Aorta (tissue), 5 donors: Measurements from ENCODE around the gene S100A6. TPM values are rescaled to one million over a fixed set of nuclear protein-coding genes. Genes with fewer than 3 reads are reported as not detected.

Source experiments
- ATAC-seq: fragments of 200-7000 bp; cut with Tn5 transposase; one replicate; pipeline ENCODE4 v1.9.1; 2022; ENCODE audit warnings: moderate library complexity; ENCODE audit not compliant: low FRiP score
- DNase-seq, 2 donors: peaks; one replicate each; pipeline ENCODE4 v3.0.0-alpha.2; 2020
- H3K27ac ChIP-seq, 2 donors: one replicate each; pipeline ENCODE4 v1.5.1; 2013; ENCODE audit warnings: low read length in 2 of 2, mild to moderate bottlenecking in 2 of 2, moderate library complexity in 2 of 2, control low read depth in 1 of 2, inconsistent platforms in 1 of 2, low read depth in 1 of 2
- H3K27me3 ChIP-seq, 2 donors: one replicate each; pipeline ENCODE4 v1.6.1; 2013; ENCODE audit warnings: control low read depth in 1 of 2, low read length in 1 of 2, mild to moderate bottlenecking in 1 of 2, moderate library complexity in 1 of 2; ENCODE audit not compliant: insufficient read depth in 2 of 2, control insufficient read depth in 1 of 2
- H3K36me3 ChIP-seq, 2 donors: one replicate each; pipeline ENCODE4 v1.6.1; 2013; ENCODE audit warnings: control low read depth in 1 of 2, low read length in 1 of 2, mild to moderate bottlenecking in 1 of 2; ENCODE audit not compliant: insufficient read depth in 2 of 2, control insufficient read depth in 1 of 2
- H3K4me1 ChIP-seq, 2 donors: one replicate each; pipeline ENCODE4 v1.6.1; 2013; ENCODE audit warnings: low read length in 2 of 2, control low read depth in 1 of 2, mild to moderate bottlenecking in 1 of 2, moderate library complexity in 1 of 2; ENCODE audit not compliant: insufficient read depth in 2 of 2, control insufficient read depth in 1 of 2
- H3K4me3 ChIP-seq, 2 donors: one replicate each; pipeline ENCODE4 v1.5.1; 2013; ENCODE audit warnings: low read length in 2 of 2, control low read depth in 1 of 2, mild to moderate bottlenecking in 1 of 2
- H3K9me3 ChIP-seq: one replicate; pipeline ENCODE4 v1.6.1; 2013; ENCODE audit warnings: mild to moderate bottlenecking, low read length; ENCODE audit not compliant: control insufficient read depth
- WGBS, 2 donors: extraction: QIAGEN DNeasy Blood & Tissue Kit; methylation state at CpG; one replicate each; pipeline ENCODE4 v1.1.7; 2013; 5-methylcytosine and 5-hydroxymethylcytosine counted together
- intact Hi-C, 2 donors: fragments of 100-400 bp; cut with DNase I; formaldehyde crosslinking; loops; one replicate each; pipeline versions ENCODE4 v1.14.2 to v1.15.0; 2022
- polyA plus RNA-seq, 2 donors: library from polyadenylated mRNA; stranded (reverse); fragments of 200-250 nt; gene quantifications; one replicate each; pipeline ENCODE4 v1.2.3, GENCODE V29; 2013
- total RNA-seq, 2 donors: library from RNA; stranded (reverse); fragmentation: NEBNext Ultra II Directional; extraction: Animal tissue kit (Norgen Biotek cat#: 25700); gene quantifications; one replicate each; pipeline ENCODE4 v1.2.1, GENCODE V29; 2021
- donor health status: healthy with polysubstance abuse.
- donor health status: Bipolar disorder and iron deficiency.
- donor health status: DM: no; HTN: no; CAD: no.
- donor health status: DM: no; HTN: no; CAD: no.
- donor health status: DM: yes; HTN: yes; CAD: no.

Gene S100A6
- total and polyA plus RNA-seq, 4 donors: 934 to 5,181 (median 2,529) TPM

GRCh38 chr1:153539395-153540093 lies 3.8 kb upstream of the S100A6 start:
- H3K27ac ChIP-seq: no peak overlapping the region
- H3K9me3 ChIP-seq: no peaks in the 10 kb centered on the region
- H3K27me3 ChIP-seq: no peaks in the 10 kb centered on the region
- no peaks in the 10 kb centered on the region for H3K4me1 ChIP-seq
- WGBS, 2 donors: 71 to 83% methylated on average over 3 to 4 of the region's 4 CpGs
- intact Hi-C loops: no loop called here
- ATAC-seq: no peak
- H3K36me3 ChIP-seq: peaks cover 0 to 4% of the 10 kb centered on the region in 2 donors
- DNase-seq: no peak
- no peak overlapping the region for H3K4me3 ChIP-seq

GRCh38 chr1:153538315-153538821 lies 2.6 kb upstream of the S100A6 start:
- WGBS, 2 donors: 89% methylated on average over 6 of the region's 6 CpGs
- no peaks in the 10 kb centered on the region for H3K4me1 ChIP-seq
- ATAC-seq (no peak), DNase-seq (peak in 1 of 2 donors; percentile 42)
- no peaks in the 10 kb centered on the region for H3K9me3 ChIP-seq
- H3K36me3 ChIP-seq: no peaks in the 10 kb centered on the region
- H3K27me3 ChIP-seq: no peaks in the 10 kb centered on the region
- H3K27ac ChIP-seq: no peak overlapping the region
- H3K4me3 ChIP-seq: no peak overlapping the region
- intact Hi-C loops: no loop called here

DNA sequence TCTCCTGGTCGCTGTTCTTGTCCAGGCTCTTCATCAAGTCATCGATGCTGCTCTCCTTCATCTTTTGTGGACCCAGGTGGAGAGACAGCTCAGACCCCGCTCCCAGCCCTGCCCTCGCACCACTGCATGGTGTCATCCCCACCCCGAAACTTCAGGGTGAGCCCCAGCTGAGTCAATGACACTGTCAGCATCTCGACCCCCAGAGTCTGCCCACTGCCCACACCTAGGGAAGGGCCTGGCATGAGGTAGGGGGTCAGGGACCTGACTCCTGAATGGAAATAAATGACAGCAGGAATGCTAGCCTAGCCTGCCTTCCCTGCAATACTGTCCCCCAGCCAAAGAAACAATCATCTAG lies 1.6 kb upstream of the S100A6 start:
- no peak overlapping the region for H3K4me3 ChIP-seq
- no peaks in the 10 kb centered on the region for H3K27me3 ChIP-seq
- ATAC-seq: no peak
- no peaks in the 10 kb centered on the region for H3K9me3 ChIP-seq
- no peak overlapping the region for H3K27ac ChIP-seq
- 97% methylated on average over 6 of the region's 6 CpGs for WGBS, 2 donors
- intact Hi-C loops: no loop called here
- DNase-seq: no peak
- H3K4me1 ChIP-seq: no peaks in the 10 kb centered on the region
- H3K36me3 ChIP-seq: no peaks in the 10 kb centered on the region

DNA sequence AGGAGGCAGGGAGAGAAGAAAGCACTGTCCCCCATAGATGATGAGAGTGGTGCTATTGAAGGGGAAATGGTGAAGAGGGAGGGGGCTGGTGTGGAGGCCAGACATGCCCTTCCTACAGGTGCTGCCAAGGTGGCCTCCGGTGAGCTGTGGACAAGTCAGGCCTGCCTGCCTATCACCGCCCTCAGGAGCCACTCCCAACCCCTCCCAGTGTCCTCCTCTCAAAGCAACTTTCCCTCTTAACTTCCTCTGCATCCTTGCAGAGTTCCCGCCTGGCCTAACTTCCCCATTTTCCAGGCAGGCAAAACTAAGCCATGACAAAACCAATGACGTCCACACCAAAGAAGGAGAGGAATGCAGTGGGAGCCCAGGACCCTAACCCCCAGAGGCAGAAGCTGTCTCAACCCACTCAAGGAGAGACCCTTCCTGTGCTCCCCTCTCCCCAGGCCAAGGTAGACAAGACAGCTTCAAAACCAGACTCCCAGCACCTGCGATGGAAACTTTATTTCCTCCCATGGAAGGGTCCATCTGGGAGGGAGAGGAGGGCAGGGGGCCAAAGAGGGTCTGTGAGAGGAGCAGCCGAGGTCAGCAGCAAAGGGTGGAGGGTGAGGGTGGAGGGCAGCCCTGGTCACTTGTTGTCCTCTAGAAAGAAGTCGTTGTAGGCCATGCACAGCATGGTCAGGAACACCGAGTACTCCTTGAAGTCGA lies 1.0 kb upstream of the S100A6 start:
- WGBS, 2 donors: 84 to 91% methylated on average over 9 of the region's 9 CpGs
- H3K9me3 ChIP-seq: no peaks in the 10 kb centered on the region
- H3K4me1 ChIP-seq: no peaks in the 10 kb centered on the region
- H3K4me3 ChIP-seq: no peak overlapping the region
- intact Hi-C loops: no loop called here
- H3K36me3 ChIP-seq: no peaks in the 10 kb centered on the region
- ATAC-seq (no peak), DNase-seq (peak in 1 of 2 donors; percentile 60)
- no peaks in the 10 kb centered on the region for H3K27me3 ChIP-seq
- H3K27ac ChIP-seq: peak overlapping the region in 1 of 2 donors; percentile 89

DNA sequence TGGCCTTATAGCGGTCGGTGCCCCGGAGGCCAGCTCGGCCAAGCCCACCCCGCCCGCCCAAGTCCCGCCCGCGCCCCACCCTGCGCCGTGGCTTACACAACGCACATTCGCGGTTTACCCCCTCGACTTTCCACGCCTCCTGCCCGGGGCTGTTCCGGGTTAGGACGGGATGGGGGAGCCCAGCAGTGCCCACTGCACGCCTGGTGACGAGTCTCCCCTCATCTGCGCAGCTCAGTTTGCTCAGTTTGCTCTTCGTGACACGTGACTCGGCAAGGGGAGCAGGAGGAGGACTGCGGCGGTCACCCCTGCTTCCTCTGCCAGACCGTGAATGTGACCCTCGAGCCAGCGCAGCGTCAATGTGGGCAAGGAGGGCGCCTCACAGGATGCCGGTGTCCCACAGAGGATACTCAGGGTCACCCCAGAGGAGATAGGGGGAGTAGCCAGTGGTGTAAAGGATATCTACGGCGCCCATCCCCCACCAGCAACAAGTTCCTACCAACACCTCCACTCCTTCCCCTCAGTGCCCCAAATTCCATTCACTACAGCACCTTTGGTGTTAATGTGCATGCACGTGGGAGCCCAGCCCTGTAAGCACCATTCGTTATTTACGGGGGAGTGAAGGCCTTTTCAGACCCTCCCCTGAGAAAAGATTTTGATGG lies 350 bp upstream of the S100A6 start:
- H3K9me3 ChIP-seq: no peaks in the 10 kb centered on the region
- H3K27ac ChIP-seq: peak overlapping the region; percentile 70 to 99
- H3K4me3 ChIP-seq: peak overlapping the region; percentile 27 to 91
- H3K4me1 ChIP-seq: no peaks in the 10 kb centered on the region
- 1% methylated on average over 26 to 38 of the region's 38 CpGs for WGBS, 2 donors
- intact Hi-C loops: no loop called here
- H3K27me3 ChIP-seq: no peaks in the 10 kb centered on the region
- no peaks in the 10 kb centered on the region for H3K36me3 ChIP-seq
- ATAC-seq (peak; percentile 90), DNase-seq (peak; percentile 94 to 95)

DNA sequence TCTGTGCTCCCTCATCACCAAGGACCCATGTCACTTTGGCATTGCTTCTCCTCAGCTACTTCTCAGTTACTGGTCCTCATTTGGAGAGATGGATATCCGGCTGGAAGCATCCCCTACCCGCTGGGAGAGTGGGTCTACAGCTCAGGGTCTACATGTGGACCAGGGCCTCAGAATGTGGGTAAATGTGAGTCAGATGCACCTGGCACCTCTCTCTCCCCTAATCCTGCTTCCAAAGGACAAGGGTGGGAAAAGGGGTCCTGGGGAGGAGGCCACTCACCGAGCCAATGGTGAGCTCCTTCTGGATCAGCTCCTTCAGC lies 908 bp downstream of the S100A6 start:
- no peaks in the 10 kb centered on the region for H3K27me3 ChIP-seq
- H3K4me3 ChIP-seq: peak overlapping the region; percentile 27 to 91
- ATAC-seq (no peak), DNase-seq (no peak)
- WGBS, 2 donors: 7 to 8% methylated on average over 3 of the region's 3 CpGs
- intact Hi-C loops: loop anchor here in 1 of 2 donors (2.0 kb wide), 1 partner anchor 14 kb away; the partner anchor contains the start of gene S100A3
- H3K9me3 ChIP-seq: no peaks in the 10 kb centered on the region
- no peaks in the 10 kb centered on the region for H3K36me3 ChIP-seq
- peak overlapping the region; percentile 69 to 99 for H3K27ac ChIP-seq
- H3K4me1 ChIP-seq: no peaks in the 10 kb centered on the region

DNA sequence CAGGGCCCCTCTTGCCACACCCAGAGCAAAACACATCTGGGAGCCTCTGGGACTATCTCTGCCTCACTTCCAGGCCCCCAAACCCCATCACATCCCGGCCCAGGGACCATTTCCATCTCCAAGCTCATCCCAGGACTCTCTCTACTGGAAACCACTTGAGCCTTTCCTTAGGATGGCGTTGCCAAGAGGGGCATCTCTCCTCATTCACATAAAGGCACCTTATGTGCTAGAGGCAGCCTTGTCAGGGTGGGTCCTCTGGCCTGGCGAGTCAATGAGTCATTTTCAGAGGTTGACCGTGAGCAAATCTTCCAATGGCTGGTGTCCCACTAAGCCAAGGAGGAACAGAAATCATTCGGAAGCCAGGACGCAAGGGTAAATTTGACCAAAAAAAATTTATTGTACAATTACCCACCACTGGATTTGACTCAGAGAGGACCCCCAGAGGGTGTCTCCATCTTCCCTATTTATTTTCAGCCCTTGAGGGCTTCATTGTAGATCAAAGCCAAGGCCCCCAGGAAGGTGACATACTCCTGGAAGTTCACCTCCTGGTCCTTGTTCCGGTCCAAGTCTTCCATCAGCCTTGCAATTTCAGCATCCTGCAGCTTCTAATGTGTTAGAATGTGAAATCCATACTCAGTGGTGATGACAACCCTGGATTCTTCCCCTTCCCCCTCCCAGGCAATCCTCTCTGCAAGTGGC lies 1.4 kb downstream of the S100A6 start:
- H3K9me3 ChIP-seq: no peaks in the 10 kb centered on the region
- H3K36me3 ChIP-seq: no peaks in the 10 kb centered on the region
- DNase-seq (peak in 1 of 2 donors; percentile 56), ATAC-seq (no peak)
- intact Hi-C loops: loop anchor here in 1 of 2 donors (2.0 kb wide), 1 partner anchor 14 kb away; the partner anchor contains the start of gene S100A3
- 14 to 17% methylated on average over 7 of the region's 7 CpGs for WGBS, 2 donors
- peak overlapping the region; percentile 69 to 99 for H3K27ac ChIP-seq
- peak overlapping the region; percentile 27 to 91 for H3K4me3 ChIP-seq
- no peaks in the 10 kb centered on the region for H3K4me1 ChIP-seq
- no peaks in the 10 kb centered on the region for H3K27me3 ChIP-seq

- intact Hi-C loops: loop anchor here (1.0 to 2.0 kb wide), 3 partner anchors 15 to 35 kb away; partner anchors contain the start of gene S100A3 (in 1 of the 2)
- Histone ChIP-seq H3K9me3 (no peaks in the 10 kb centered on the region), H3K4me3 (peak overlapping the region; percentile 10 to 27), H3K27me3 (no peaks in the 10 kb centered on the region), H3K4me1 (no peaks in the 10 kb centered on the region), H3K27ac (peak overlapping the region in 1 of 2 donors; percentile 99), H3K36me3 (no peaks in the 10 kb centered on the region)
- ATAC-seq (peak; percentile 51), DNase-seq (peak; percentile 85 to 87)
- WGBS, 2 donors: 4 to 5% methylated on average over 13 of the region's 13 CpGs
Observed at GRCh38 chr1:153533689-153534201, 2.0 kb downstream of the S100A6 start.
